HL-60 (cell line): ENCODE data around the gene DPP6.

Experiments
- DNase-seq, 2 experiments: peaks; one replicate each; pipeline ENCODE4 v3.0.0-alpha.2; 2010 to 2020; ENCODE audit warnings: low read depth in 1 of 2, low spot score in 1 of 2
- H3K27ac ChIP-seq: fragments of 250-450 bp; sonication (Bioruptor Pico); replicated peaks from 2 replicates; pipeline ENCODE4 v1.5.1; 2020; ENCODE audit warnings: mild to moderate bottlenecking, moderate library complexity
- H3K27me3 ChIP-seq: fragments of 250-450 bp; sonication (Bioruptor Pico); 2 replicates; pipeline ENCODE4 v1.5.1; 2021; ENCODE audit warnings: mild to moderate bottlenecking, moderate library complexity; ENCODE audit not compliant: insufficient read depth, poor library complexity, severe bottlenecking
- H3K4me3 ChIP-seq: replicated peaks from 2 replicates; pipeline ENCODE4 v1.5.1; 2011; ENCODE audit warnings: mild to moderate bottlenecking, control low read depth, low read length; ENCODE audit not compliant: insufficient read depth
- CTCF ChIP-seq: IDR thresholded peaks from one replicate; pipeline ENCODE4 v1.5.1; 2011; ENCODE audit warnings: low read length, control low read depth, inconsistent platforms; ENCODE audit not compliant: insufficient read depth
- GABPA ChIP-seq: IDR thresholded peaks from 2 replicates; pipeline ENCODE4 v1.6.1; 2012; ENCODE audit warnings: low read depth
- POLR2AphosphoS5 ChIP-seq: IDR thresholded peaks from 2 replicates; pipeline ENCODE4 v1.6.1; 2012; ENCODE audit warnings: low read depth
- SPI1 ChIP-seq: IDR thresholded peaks from 2 replicates; pipeline ENCODE4 v1.6.1; 2012; ENCODE audit warnings: low read depth, mild to moderate bottlenecking, borderline replicate concordance
- TF ChIP-seq, protein P1 (sequence below): IDR thresholded peaks from 2 replicates; pipeline ENCODE4 v1.6.1; 2012; ENCODE audit warnings: low read depth; ENCODE audit not compliant: insufficient replicate concordance

DPP6 gene

DNA sequence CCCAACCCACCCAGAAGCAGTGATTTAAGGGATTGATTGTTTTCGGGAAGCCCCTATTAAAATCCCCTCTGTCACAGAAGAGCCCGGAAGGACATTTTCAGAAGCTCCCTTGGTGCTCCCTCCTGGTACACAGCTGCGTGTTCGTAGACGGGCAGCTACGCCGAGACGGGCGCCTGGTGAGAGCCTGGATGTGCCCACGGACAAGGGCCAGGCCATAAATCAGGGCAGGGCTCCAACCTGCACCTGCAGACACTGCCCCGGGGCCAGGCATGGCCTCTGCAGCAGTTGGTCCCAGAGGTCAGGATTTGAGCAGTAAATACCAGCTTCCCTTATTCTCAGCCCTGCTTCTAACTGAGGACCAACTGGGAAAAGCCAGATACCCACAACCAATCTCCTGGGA is 843.9 kb downstream of the DPP6 start:
- TF ChIP-seq, protein P1, sequence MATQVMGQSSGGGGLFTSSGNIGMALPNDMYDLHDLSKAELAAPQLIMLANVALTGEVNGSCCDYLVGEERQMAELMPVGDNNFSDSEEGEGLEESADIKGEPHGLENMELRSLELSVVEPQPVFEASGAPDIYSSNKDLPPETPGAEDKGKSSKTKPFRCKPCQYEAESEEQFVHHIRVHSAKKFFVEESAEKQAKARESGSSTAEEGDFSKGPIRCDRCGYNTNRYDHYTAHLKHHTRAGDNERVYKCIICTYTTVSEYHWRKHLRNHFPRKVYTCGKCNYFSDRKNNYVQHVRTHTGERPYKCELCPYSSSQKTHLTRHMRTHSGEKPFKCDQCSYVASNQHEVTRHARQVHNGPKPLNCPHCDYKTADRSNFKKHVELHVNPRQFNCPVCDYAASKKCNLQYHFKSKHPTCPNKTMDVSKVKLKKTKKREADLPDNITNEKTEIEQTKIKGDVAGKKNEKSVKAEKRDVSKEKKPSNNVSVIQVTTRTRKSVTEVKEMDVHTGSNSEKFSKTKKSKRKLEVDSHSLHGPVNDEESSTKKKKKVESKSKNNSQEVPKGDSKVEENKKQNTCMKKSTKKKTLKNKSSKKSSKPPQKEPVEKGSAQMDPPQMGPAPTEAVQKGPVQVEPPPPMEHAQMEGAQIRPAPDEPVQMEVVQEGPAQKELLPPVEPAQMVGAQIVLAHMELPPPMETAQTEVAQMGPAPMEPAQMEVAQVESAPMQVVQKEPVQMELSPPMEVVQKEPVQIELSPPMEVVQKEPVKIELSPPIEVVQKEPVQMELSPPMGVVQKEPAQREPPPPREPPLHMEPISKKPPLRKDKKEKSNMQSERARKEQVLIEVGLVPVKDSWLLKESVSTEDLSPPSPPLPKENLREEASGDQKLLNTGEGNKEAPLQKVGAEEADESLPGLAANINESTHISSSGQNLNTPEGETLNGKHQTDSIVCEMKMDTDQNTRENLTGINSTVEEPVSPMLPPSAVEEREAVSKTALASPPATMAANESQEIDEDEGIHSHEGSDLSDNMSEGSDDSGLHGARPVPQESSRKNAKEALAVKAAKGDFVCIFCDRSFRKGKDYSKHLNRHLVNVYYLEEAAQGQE = no peak
- no peak for TF ChIP-seq CTCF
- no peak for TF ChIP-seq POLR2AphosphoS5
- no peak for TF ChIP-seq SPI1
- TF ChIP-seq GABPA = no peak
- H3K27me3 ChIP-seq = no peaks in the 10 kb centered on the region
- no peak overlapping the region for H3K27ac ChIP-seq
- no peak for DNase-seq
- H3K4me3 ChIP-seq = no peak overlapping the region

DNA sequence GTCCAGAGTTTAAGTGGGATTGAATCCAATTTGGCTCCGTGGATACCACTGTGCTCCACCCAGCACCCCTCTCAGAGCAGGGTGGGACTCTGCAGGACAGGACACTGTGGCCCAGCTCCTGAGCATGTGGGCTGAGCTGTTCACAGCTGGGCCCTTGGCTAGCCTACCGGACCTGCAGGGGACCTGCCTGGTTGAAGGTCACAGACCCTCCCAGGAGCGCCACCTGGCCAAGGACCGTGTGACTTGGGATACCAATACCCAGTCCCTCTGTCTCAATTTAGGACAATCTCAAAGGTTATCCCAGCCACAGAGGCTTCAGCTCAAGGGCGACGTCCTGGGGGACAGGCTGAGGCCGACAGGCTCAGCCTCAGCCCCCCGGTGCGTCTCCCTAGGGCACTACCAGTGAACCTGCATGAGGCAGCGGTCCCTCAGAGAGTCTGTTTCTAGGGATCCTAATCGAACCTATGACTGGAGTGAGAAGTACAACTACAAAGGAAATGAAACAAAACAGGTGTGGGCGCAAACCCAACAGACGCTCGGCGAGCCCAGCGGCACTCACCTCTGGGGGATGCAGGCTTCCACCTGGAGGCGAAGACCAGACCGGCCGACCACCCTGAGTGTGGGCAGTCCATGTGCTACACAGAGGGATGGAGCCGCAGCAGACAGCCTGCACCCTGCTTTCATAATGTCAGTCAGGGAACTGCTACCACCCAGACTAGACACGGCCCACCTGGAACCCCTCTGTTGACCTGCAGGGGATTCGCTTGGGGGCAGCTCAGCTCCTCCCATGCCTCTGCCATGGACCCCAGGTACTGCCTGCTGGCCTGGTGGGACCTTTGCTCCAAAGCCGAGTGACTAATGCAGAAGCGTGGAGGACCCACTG is 847.0 kb downstream of the DPP6 start:
- Histone ChIP-seq H3K4me3 (no peak overlapping the region), H3K27ac (no peak overlapping the region), H3K27me3 (no peaks in the 10 kb centered on the region)
- TF ChIP-seq GABPA (no peak), CTCF (no peak), SPI1 (no peak), POLR2AphosphoS5 (no peak)
- TF ChIP-seq, protein P1 = no peak
- DNase-seq = no peak

DNA sequence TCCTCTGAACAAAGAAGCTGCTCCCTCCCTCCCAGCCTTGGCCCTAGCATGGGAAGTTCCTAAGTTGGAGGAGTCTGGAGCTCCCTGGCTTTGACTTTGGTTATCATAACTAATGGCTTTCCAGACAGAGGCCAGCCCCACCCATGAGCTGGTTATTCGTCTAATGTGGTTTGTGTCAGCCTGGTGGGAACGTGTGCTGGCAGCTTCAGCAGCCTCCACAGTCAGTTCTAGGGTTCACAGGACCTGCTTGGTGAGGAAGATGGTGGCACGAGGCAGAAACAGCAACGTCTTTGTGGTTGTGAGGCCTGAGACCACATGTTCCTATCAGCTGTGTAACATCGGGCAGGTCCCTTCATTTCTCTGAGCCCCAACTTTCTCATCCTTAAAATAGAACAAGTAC is 847.7 kb downstream of the DPP6 start:
- no peak for TF ChIP-seq CTCF
- TF ChIP-seq SPI1 = no peak
- no peak overlapping the region for H3K4me3 ChIP-seq
- no peak overlapping the region for H3K27ac ChIP-seq
- H3K27me3 ChIP-seq = no peaks in the 10 kb centered on the region
- DNase-seq = no peak

DNA sequence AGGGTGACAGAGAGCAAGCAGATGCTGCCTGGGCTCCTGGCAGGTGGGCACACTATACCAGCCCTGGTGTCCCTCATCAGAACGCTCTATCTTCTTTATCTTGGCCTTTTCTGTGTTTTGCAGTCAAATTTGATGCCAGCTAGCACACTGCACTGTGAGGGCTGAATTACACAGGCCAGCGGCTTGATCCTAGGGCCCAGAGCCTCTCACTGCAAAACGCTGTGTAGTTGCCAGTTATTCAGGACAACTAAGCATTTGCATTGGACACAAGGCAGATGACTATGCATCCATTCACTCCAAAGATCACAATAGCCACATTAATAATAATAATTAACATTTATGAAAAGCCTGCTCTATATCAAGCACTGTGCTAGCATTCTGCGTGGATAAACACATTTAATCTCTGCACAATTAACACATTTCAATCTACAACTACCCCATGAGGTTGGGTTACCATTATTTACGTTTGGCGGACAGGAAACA is 850.4 kb downstream of the DPP6 start:
- no peak overlapping the region for H3K4me3 ChIP-seq
- H3K27me3 ChIP-seq = no peaks in the 10 kb centered on the region
- TF ChIP-seq POLR2AphosphoS5 (no peak), CTCF (no peak), GABPA (no peak), SPI1 (no peak)
- TF ChIP-seq, protein P1 = no peak
- no peak overlapping the region for H3K27ac ChIP-seq
- DNase-seq = no peak
